ENCODE data around the gene IQCH.
A peak's percentile ranks its signal among the peaks of the same experiment; 100 is the strongest.
"Not testable (repeated sequence)": the region's sequence is repeated elsewhere in the genome, so short reads cannot be mapped to it uniquely, and the experiment has no call there.

IQCH gene

GRCh38 chr15:67413770-67414390, 159.3 kb downstream of the IQCH start:
- DNase-seq = no peak

DNA sequence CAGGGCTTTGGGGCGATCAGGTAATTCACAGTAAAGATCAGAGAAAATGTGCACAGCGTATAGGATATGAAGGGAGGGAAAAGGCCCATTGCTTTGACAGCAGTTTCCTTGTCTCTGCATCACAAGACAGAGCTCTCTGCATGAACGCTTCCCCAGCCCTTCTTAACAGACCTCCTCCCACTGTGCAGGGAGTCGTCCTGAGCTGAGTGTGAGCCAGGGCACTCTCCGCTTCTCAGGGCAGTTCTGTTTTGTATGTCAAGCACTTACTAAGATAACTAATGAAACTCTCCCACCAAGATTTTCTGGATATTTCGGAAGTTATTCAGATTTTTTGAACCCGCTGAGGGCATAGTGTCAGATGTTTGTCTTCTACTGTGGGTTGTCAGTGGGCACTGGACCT, 160.6 kb downstream of the IQCH start:
- no peak for DNase-seq
- intact Hi-C loops (cut with DNase I) = no loop called here

More at GRCh38 chr15:67413770-67414390, 159.3 kb downstream of the IQCH start:
- intact Hi-C loops (cut with DNase I) = no loop called here

- intact Hi-C loops (cut with DNase I) = no loop called here
- no peak for DNase-seq
These were observed 162.3 kb downstream of the IQCH start for GRCh38 chr15:67416891-67417290.

GRCh38 chr15:67419705-67420104, 165.1 kb downstream of the IQCH start:
- DNase-seq = no peak
- intact Hi-C loops (cut with DNase I) = no loop called here

DNA sequence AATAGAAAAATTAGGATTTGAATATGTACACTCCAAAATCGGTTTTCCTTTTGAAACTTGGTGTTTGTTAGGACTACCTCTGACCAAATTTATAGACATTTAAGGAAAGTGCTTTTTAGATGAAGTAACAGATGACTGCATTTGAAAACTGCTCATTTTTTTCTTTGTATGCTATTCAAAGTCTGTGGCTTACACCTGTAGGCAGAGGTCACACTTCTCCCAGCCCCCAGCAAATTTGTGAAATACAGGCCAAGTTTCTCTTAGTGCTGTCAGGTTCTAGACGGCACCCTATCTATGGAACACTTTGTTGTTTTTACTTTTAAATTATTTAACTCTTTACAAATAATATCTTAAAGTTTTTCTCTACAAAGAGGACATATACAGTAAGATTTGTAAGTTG, 165.6 kb downstream of the IQCH start:
- no peak for DNase-seq
- intact Hi-C loops (cut with DNase I) = no loop called here

DNA sequence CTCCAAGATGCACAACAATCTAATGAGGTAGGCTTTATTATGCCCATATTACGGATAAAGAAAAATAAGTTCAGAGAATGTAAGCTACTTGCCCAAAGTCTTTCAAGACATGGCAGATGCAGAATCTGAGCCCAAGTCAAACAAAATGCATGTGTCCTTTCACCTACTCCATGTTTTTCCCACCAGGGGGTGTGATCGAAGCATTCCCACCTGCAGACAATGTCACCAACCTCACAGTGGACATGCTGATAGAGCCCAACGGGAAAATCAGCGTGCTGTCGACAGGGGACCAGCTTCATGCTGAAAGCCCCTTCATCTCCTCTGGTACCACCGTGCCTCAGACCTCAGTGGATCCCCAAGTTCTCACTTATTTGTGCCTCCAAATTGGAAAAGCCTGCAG, 166.5 kb downstream of the IQCH start:
- no peak for DNase-seq
- intact Hi-C loops (cut with DNase I) = no loop called here

DNA sequence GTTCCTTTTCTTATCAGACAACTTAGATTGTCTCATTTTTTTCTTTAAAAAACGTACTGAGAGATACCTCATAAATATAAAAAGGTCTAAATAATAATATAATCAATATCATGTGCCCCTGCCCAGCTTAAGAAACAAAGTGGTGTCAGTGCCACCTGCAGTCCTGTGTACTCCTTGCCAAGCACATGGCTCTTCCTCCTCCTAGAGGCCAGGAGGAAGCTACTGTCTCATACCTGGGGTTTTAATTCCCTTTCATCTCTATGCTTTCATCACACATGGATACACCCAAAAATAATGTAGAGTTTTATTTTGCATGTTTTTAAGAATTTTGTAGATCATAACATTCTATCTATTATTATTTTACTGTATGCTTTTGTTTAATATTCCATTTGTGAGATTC, 167.7 kb downstream of the IQCH start:
- DNase-seq = no peak
- intact Hi-C loops (cut with DNase I) = no loop called here

- peak in 20 of 42 donors; percentile 9 to 53 (median 26) for DNase-seq
- intact Hi-C loops (cut with DNase I) = no loop called here
These were observed 179.0 kb downstream of the IQCH start for GRCh38 chr15:67433495-67434099.

DNA sequence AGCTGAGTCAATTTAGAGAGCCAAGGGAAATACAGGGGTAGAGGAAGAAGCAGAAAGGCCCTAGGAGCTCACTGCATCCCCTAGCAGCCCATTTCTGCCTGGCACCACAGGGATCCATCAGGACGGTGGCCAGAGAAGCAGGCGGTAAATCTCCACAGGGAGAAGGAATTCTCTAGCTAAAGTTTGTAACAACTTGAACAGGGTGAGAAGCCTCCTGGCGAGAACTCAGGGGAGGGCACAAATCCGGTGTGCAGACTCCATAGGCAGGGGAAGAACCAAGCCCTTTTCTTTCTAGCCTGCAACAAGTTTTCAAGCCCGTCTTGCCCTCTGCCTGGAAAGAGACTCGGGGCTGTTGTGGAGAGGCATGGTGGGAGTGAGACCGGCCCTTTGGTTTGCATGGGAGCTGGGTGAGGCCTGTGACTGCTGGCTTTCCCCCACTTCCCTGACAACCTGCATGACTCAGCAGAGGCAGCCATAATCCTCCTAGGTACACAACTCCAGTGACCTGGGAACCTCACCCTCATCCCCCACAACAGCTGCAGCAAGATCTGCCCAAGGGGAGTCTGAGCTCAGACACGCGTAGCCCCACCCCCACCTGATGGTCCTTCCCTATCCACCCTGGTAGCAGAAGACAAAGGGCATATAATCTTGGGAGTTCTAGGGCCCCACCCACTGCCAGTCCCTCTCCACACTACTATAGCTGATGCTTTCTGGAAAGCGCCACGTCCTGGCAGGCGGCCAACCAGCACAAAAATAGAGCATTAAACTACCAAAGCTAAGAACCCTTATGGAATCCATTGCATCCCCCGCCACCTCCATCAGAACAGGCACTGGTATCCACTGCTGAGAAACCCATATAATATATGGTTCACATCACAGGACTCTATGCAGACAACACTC, 182.0 kb downstream of the IQCH start:
- intact Hi-C loops (cut with DNase I) = not testable (repeated sequence)

DNA sequence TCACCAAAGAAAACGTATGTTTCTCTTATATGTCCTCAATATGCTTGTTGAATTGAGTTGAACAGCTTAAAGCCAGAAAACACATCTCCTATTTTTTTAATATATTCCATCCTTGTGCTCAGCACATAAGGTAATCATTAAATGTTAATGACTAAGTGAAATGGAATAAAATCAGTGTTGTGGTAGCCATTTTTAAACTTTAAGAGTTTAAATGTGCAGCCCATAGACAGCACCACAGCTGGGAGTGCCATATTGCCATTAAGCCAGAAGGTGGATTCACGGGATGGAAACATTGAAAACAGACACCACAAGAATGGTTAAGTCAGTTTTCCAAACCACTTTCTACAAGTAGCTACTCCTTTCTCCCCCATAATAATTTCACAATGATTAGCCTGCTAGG, 189.5 kb downstream of the IQCH start:
- DNase-seq = no peak
- intact Hi-C loops (cut with DNase I) = no loop called here

More for the DNA sequence above, 182.0 kb downstream of the IQCH start:
- not testable (repeated sequence) for DNase-seq

GRCh38 chr15:67446449-67446848, 191.9 kb downstream of the IQCH start:
- intact Hi-C loops (cut with DNase I) = no loop called here
- no peak for DNase-seq

DNA sequence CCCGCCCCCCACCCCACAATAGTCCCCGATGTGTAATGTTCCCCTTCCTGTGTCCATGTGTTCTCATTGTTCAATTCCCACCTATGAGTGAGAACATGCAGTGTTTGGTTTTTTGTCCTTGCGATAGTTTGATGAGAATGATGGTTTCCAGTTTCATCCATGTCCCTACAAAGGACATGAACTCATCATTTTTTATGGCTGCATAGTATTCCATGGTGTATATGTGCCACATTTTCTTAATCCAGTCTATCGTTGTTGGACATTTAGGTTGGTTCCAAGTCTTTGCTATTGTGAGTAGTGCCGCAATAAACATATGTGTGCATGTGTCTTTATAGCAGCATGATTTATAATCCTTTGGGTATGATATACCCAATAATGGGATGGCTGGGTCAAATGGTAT, 193.8 kb downstream of the IQCH start:
- intact Hi-C loops (cut with DNase I); DNase-seq: not testable (repeated sequence)

GRCh38 chr15:67453703-67454102, 199.1 kb downstream of the IQCH start:
- intact Hi-C loops (cut with DNase I) = loop anchor here (10.0 kb wide), 1 partner anchor 91 kb away; the partner anchor contains the start of gene MAP2K5
- DNase-seq = not testable (repeated sequence)

GRCh38 chr15:67456677-67457529, 202.3 kb downstream of the IQCH start:
- intact Hi-C loops (cut with DNase I) = loop anchor here (5.0 to 10.0 kb wide), 2 partner anchors 88 to 380 kb away; partner anchors contain the start of gene MAP2K5
- peak; percentile 73 to 96 (median 88) for DNase-seq

DNA sequence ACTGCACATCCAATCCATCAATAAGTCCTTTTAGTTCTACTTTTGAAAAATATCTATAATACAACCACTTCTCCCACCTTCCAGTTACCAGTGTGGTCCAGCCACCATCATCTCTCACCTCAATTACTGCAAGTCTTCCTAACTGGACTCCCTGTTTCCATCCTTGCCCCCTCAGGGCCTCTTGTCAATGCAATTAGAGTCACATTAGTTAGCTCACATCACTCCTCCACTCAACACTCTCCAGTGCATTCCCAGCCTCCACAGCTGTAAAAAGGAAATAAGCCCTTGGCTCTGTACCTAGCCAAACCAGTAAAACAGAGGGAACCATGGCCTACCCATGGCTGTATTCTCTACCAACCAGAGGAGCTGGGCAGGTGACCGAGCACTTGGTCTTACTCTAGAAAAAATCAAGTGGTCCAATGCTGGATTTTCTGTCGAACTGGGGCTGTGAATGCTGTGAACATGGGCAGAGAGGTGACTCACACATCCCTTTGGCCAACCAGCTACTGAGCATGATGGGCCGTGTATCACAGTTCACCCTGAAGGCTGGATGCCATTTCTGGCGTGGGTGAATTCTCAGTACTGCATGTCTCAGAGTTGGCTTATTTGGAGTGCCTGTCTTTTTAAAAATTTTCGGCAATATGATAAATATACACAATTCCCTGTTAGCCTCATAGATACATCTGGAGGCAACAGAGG, 203.9 kb downstream of the IQCH start:
- intact Hi-C loops (cut with DNase I) = loop anchor here (5.0 to 10.0 kb wide), 2 partner anchors 86 to 379 kb away; partner anchors contain the start of gene MAP2K5
- no peak for DNase-seq

DNA sequence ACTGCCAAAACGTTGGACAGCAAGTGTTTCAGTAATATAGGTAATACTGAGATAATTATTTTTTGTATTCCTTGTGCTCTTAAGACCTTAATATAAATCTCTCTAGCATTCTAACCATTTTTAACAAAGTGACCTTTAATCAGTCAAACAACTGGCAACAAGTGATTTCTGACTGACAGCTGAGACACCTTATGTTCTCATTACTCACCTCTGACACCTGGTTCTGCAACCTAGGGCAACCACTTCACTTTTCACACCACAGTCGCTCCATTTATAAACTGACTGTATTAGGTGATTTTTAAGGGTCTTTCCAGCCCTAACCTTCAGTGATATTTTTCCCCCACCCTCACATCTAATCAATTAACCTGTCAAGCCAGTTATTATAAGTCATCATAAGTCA, 205.9 kb downstream of the IQCH start:
- intact Hi-C loops (cut with DNase I) = no loop called here
- no peak for DNase-seq

- DNase-seq = no peak
- intact Hi-C loops (cut with DNase I) = no loop called here
These were observed 207.1 kb downstream of the IQCH start for GRCh38 chr15:67461735-67462134.

DNA sequence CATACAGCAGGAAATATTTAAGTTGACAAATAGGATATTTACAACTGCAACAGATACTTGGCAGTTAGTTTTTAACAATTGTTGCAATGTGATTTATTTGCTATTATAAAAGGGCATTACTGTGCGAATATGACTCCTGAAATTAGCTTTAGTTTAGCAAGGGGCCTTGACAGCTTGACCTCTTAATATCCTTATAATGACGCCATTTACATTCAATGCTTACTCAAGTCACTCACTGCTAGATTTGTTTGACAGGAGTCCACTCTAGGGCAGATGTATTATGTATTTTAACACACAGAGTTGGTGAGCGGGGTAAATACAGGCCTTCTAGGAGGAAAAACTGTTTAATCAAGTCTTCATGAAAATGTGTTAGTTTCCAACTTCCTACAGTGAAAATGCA, 208.3 kb downstream of the IQCH start:
- intact Hi-C loops (cut with DNase I) = no loop called here
- DNase-seq = no peak

All from head of caudate nucleus (tissue), 42 donors.